ENCODE results near the gene CREB5. TPM values are rescaled to one million over a fixed set of nuclear protein-coding genes. Genes with fewer than 3 reads are reported as not detected.

The CREB5 gene
- total RNA-seq, 1 donor from 2014 or later, result 4.5 TPM

DNA sequence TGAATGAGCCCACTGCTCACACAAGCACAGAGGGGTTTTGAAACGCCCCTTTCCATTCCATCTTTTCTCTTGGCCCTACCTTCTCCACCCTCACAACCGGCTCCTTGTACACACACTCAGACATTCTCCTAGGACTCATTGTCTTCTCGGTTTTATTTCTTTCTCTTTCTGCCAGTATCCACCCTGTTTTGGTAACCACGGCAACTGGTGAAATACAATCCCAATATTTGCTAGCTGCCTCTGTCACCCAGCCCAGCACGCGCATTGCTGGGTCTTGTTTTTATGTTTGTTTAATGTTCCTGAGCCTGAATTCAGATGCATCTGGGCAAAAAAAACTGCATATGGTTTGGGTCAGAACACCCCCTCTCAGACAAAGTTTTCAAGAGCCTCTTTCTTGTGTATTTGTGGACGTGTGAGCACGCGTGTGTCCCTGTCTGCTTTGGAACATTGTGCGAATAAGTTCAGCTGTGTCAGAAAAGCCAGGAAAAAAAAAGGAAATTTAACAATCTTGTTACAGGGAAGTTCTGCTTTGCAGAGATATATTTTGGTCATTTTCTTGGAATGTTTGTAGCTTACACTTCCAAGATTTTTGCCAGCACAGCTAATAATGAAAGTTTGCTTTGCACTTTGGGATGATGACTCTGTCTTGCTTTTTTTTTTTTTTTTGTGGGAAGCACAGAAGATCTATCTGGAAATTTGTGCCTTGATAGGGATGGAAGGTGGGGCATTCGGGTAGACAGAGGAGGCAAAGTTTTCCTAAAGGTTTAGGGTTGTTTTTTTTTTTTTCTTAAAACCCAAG is 320.0 kb downstream of the CREB5 start:
- peak; percentile 81 for ATAC-seq
- DNase-seq, result no peak
- intact Hi-C loops (cut with micrococcal nuclease), result no loop called here

DNA sequence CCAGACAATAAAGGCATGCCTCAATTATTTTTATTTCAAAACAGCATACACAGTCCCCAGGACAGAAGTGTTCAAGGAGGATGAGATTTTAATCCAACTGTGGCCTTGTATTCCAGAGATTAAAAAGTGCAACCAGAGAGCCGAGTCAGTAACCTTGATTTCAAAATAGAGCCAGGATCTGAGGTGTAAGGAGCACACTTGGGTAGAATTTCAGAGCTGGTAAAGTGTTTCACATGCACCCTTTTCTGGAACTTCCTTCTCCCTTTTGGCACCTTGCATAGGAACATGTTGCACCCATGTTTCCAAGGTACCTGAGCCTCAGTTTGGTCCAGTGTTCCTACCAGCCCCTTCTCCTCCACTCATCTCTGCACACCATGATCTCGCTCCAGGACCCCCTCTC is 320.7 kb downstream of the CREB5 start:
- ATAC-seq (no peak), DNase-seq (no peak)
- intact Hi-C loops (cut with micrococcal nuclease), result no loop called here

DNA sequence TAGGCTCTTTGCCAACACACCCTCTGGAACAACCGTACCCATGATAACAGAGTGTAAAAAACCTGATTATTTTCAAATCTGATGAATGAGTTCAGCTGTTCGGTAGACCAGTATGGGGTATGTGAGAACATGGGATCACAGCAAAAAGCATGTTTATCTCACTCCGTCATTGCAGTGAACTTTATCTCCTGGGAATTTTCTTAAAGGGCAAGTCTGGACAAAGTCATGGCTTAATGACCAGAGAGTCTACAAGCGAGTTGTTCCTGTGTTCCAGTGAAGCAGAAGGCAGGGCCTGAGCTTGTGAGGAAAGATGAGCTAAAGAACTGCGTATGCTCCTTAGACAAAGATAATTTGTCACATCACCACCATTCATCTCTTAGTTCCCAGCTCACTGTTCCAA is 326.1 kb downstream of the CREB5 start:
- DNase-seq (no peak), ATAC-seq (peak; percentile 89)
- intact Hi-C loops (cut with micrococcal nuclease), result no loop called here

DNA sequence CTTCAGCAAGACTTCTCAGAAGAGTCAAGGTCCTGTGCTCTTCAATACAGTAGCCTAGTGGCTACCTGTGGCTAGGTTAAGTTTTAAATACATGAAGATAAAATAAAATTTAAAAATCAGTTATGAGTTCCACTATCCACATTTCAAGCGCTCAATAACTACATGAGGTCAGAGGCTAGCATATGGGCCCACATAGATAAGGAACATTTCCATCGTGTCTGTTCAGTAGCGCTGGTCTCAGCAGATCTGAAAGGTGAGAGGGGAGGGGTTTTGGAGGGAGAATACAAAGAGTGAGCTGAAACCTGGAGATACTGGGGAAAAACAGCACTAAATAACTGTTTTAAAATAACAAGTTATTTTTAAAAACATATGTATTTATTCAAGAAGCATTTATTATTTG is 326.8 kb downstream of the CREB5 start:
- ATAC-seq, result no peak
- intact Hi-C loops (cut with micrococcal nuclease), result no loop called here
- DNase-seq, result no peak

DNA sequence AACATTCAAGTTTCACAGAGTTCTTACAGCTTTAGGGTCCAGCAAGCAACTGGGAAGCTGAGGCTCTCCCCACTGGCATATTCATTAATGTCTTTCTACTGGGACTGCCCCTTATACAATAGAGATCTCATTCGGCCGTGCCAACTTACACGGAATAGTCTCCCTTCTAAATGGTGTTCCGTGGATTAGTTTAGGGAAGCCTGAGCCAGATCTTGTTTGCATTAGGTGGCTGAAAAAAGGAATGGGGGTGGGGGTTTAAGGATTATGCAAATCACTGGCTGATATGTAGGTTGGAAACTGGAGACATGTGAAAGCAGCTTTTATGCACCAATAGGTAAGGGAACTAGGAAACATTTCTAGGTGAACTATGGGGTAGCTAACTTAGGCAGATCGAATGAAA is 327.5 kb downstream of the CREB5 start:
- no peak for ATAC-seq
- intact Hi-C loops (cut with micrococcal nuclease), result no loop called here
- no peak for DNase-seq

DNA sequence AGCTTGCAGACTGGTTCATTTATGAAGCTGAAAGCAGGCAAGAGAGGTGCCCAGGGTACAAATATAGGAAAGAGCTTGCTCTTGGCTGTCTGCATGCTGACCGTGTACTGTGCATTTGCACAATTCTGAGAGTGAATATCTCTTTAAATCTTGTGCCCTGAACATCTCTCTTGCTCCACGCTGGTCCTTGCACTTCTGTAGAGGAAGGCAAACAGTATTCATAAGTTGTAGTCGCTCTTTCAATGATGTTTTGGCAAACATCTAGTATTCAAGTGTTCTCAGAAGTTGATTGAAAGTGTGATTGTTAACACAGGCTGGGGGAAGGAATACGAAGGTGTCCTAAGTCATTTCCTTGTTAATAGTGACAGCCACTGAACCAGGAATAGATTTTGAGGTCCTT is 332.6 kb downstream of the CREB5 start:
- DNase-seq, result no peak
- peak; percentile 38 for ATAC-seq
- intact Hi-C loops (cut with micrococcal nuclease), result no loop called here

DNA sequence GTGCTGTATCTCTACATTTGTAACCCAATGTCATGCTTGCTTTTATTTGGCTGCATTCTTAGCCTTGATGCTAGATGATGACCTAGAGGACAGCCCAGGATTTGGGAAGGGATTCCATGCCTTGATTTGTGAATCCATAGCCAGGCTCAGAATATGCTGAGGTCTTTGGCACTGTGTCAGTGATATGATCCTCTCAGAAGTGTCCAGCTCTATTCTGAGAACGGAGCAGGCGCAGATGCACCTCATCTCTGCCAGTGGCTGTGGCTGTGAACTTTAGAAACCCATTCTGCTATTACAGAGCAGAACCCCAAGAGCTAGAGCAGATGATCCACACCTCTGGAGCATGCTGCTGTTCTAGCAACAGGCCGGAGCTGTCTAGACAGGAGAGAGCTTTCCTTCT is 333.0 kb downstream of the CREB5 start:
- ATAC-seq (peak; percentile 94), DNase-seq (peak; percentile 60)
- intact Hi-C loops (cut with micrococcal nuclease), result no loop called here

DNA sequence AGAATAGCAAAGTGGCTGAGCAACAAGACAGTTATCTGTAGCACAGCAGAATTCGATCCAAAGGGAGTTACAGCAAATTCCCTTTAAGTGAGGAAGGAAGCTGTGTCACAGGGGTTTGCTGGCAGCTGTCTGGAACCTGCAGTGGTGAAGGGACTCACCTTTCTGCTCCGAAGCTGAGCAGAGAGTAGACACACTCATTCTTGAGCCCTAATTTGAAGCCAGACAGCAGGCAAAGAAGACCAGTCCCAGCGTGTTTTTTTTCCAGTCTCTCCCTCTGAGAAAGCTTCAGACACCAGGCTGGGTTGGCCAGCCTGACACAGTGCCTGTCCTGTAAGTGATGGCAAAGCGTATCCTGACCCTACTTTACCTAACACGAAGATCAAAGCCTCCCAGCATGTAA is 335.1 kb downstream of the CREB5 start:
- ATAC-seq (no peak), DNase-seq (no peak)
- intact Hi-C loops (cut with micrococcal nuclease), result no loop called here

DNA sequence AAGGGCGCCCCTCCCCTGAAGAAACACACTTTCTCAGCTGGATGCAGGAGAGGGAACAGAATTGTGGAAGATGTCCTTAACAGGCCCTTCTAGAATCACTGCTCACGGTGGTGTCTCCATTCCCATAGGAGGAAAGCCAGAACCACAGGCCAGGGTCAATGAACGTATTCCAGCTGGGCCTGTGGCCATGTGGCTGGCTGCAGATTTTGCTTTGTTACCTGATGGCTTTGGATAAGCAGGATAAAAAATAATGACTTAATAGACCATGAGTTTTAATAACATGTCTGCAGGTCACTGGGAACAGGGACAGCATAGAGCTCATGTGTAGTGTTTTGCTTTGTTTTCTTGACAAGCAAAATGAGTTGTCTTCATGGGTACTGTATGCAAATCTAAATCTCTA is 335.5 kb downstream of the CREB5 start:
- ATAC-seq, result no peak
- intact Hi-C loops (cut with micrococcal nuclease), result no loop called here
- DNase-seq, result no peak

DNA sequence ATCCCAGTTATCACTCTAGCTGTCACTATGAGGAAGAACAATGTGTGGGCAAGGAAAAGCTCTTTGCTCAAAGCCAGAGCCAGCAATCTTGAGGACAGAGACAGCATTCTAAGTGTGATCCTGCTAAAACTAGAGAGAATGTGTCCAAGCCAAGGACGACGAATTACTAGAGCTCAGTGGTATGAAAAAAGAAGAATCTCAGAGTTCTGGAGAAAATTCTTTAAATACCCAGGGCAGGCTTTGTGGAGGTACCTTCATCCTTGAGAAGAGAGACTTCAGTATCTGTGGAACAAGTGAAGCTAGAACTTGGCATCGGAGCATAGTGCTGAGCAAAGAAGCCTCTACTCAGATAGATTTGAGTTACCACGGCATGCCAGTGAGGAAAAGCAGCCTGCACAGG is 336.0 kb downstream of the CREB5 start:
- no peak for ATAC-seq
- intact Hi-C loops (cut with micrococcal nuclease), result no loop called here
- no peak for DNase-seq

DNA sequence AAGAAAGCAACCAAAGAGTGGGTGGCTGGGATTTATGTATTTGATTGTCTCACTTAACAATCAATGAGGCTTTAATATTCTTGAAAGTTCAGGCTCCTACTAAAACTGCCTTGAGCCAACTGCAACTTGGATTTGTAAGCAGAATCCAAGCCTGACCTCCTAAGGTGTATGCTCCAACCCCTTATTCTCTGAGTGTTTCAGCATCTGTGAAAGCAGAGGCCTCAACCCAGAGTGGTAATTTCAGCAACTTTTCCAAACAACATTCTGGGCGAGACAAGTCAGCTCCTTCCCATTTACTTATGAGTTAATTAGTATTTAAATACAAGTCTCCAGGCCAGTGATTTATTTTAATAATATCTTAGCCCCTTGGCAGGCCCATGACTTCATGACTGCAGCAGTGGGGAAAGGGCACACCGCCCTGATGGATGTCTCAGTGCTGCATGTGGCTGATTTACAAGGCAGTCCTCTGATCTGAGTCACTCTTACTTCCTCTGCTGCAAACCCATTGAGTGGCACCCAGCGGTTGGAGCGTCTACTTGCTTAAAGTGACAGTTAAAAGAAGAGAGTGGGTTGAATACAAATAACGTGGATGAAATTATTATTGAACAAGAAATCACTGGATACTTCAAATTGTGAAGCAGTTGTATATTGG is 336.7 kb downstream of the CREB5 start:
- intact Hi-C loops (cut with micrococcal nuclease), result no loop called here
- ATAC-seq (no peak), DNase-seq (no peak)

DNA sequence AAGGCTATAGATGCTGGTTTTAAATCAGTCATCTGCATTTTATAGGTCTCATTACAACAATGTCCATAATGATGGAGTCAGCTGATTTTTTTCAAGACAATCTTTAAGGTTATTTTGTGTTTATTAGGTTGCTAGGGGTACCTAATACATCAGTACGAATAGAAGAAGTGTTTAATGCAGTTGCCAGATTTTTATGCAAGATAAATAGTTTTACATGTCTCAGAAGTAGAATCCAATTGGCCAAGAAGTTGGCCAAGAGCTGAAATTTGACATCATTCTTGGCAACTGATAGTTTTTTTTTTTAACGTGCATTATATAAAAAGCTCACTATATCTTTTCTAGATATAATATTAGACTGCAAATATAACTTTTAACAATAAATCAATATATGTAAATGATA is 337.3 kb downstream of the CREB5 start:
- ATAC-seq (no peak), DNase-seq (no peak)
- intact Hi-C loops (cut with micrococcal nuclease), result no loop called here

DNA sequence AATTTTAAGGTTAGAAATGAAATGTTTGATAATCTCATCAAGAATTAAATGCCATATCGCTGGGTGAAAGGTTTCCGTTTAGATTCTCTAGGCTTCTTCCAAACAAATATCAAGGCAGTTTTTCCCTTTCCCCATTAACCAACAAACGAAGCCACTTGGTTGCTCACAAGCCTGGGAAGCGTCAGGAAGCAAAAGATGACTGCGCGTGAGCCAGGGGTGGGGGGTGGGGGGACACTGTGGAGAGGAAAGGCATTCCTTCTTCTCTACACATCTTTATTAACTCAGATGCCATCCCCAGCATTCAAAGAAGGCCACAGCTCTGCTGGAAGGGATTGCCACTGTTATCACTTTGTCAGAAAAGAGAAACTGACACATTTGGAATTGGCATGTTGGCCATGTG is 338.7 kb downstream of the CREB5 start:
- no peak for ATAC-seq
- intact Hi-C loops (cut with micrococcal nuclease), result no loop called here
- no peak for DNase-seq

DNA sequence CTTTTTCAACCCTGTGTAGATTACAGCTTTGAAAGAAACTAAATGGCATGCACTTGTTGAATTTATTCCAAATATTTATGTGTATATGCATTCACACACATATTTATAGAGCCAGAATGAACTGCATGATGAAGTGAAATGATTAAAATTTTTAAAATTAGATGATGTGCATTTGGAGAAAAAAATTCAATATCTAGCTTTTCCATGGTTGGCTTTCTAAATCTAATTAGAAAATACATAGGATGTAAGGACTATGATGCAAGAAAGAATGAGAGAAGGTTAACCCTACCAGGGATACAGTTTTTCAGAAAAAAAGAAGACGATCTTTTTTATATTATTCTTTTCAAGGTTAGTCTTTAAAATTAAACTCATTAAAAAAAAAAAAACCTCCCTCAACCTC is 341.3 kb downstream of the CREB5 start:
- ATAC-seq (no peak), DNase-seq (no peak)
- intact Hi-C loops (cut with micrococcal nuclease), result no loop called here

DNA sequence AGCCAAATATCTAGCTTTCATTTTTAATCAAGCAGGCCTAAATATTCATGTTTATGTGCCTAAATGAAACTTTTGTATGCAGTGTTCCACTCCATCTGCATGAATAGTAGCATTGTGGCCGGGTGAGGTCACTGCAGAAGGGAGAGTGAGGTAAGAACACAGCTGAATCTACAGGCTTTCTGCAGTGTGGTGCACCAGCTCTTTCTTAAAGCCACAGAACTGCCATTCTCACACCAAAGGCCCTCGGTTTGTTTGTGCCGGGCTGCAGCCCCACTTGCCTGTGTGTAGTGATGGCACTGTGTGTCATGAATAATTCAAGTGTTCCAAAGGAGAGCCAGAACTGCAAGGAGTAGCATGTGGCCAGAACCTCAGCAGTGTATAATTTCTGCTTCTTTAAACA is 341.7 kb downstream of the CREB5 start:
- intact Hi-C loops (cut with micrococcal nuclease), result no loop called here
- DNase-seq (peak; percentile 37), ATAC-seq (peak; percentile 85)

DNA sequence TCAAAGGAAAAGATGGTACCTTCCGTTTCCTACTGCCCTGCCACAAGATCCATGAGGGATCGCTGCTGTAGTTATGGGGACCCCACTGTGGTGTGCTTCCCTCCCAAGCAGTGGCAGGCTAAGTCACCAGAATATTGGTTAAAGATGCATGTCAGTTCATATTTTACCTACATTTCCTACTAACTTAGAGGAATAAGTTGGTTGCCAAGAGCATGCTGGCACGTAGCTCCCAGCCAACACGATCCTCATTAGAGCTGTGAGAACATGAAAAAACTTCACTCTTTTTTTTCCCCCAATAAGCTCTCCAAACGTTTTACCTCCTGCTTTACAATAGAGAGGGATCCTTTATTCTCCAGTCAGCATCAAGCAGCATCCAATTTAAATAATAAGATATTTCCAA is 342.1 kb downstream of the CREB5 start:
- intact Hi-C loops (cut with micrococcal nuclease), result no loop called here
- no peak for ATAC-seq
- no peak for DNase-seq

DNA sequence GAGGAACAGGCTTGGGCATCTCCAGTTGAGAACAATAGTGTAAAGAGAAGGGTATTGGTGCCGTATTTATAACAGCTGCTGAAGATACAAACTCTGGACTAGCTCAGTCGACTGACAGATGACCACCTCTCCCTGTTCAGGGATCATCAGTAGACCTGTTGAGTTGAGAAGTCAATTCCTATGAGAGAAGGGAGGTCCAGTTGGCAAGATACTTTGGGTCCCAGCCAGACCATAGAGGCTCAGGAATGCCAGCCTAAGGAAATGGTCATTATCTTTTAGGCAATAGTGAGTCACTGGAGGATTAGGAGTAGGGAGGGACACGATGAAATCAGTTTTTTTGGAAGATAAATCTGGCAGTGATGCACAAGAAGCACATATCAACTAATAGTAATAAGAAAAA is 342.9 kb downstream of the CREB5 start:
- ATAC-seq (peak; percentile 81), DNase-seq (no peak)
- intact Hi-C loops (cut with micrococcal nuclease), result no loop called here

DNA sequence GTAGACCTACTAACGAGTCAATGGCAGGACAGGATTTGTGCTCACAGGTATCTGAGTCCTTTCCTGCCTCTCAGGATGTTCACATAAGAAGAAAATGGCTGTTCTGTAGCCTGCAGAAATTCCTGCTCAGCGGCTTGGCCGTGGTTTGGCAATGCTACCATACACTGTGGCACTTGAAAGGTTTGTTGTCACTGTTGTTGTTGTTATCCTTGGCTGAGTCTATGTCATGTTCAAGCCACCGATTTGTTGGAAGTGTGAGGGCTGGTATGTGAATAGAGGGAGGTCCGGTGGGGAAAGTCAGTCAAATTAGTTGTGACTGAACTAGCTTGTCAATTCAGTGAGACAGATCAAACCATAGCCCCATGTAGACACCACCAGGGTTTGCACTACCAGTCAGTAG is 345.9 kb downstream of the CREB5 start:
- ATAC-seq, result no peak
- intact Hi-C loops (cut with micrococcal nuclease), result no loop called here
- no peak for DNase-seq

DNA sequence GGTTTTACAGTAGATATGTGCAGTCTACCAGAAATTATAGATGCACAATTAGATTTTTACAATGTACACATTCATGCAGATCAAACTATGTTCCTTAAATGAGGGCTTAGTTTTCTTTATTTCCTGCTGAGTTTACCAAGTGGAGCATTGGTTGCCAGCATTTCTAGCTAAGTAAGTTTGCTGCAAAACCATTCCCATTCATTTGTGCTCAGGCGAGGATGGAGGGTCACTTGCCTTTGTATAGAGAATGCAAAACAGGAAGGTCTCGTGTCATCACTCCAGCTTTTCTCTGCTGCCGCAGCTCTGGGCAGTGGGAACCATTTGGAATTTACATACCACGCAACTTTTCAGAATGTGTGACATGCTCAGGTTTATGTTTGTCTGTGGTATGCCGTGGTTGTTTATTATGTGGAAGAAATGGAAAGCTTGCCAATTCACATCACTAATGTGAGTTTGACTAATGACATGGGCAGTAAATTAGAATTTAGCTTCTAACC is 347.2 kb downstream of the CREB5 start:
- intact Hi-C loops (cut with micrococcal nuclease), result no loop called here
- ATAC-seq (no peak), DNase-seq (no peak)

DNA sequence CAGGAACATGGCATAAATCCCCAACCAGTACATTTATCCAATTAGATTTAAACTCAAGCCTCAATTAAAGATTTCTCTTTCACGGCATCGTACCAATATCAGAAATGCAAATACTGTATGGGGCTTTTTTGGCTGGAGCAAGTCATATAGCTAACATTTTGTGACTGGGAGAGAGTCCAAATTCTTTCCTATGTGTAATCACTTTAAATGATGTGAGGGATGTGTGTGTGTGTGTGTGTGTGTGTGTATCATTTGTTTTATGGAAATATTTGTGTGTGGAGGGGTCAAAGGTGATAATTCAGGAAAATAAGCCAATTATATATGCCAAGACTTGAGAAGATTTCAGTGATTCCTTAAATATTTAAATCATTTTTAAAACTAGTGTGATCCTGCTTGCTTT is 349.2 kb downstream of the CREB5 start:
- DNase-seq (no peak), ATAC-seq (no peak)
- intact Hi-C loops (cut with micrococcal nuclease), result no loop called here

DNA sequence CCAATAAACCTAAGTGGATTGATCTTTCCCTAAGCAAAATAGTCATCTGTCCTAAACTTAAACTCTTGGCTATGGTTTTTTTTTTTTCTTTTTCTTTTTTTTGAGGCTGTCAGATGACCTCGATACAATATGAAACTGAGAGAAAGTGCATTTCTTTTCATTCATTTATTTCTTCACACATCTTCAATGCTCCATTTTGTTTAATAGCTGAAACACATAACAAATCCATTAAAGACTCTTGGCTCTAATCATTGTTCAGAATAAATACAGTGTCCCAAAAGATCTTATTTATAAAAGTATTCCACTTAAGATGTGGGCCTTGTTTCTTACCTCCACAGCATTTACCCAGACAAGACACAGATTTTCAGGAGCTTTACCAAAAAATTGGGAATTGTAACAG is 350.3 kb downstream of the CREB5 start:
- ATAC-seq (no peak), DNase-seq (no peak)
- intact Hi-C loops (cut with micrococcal nuclease), result no loop called here

Measured in left ventricle myocardium superior (tissue), 1 donor.